HG02970 (cell line): ENCODE data around the gene RTN4R.
"Not testable (repeated sequence)": the region's sequence is repeated elsewhere in the genome, so short reads cannot be mapped to it uniquely, and the experiment has no call there.

Experiments used
- ATAC-seq: cut with Tn5 transposase; IDR thresholded peaks from one replicate; pipeline ENCODE4 v1.9.1; 2021; ENCODE audit warnings: mild to moderate bottlenecking, moderate library complexity, moderate number of reproducible peaks; ENCODE audit not compliant: unreplicated experiment, low FRiP score

RTN4R gene

DNA sequence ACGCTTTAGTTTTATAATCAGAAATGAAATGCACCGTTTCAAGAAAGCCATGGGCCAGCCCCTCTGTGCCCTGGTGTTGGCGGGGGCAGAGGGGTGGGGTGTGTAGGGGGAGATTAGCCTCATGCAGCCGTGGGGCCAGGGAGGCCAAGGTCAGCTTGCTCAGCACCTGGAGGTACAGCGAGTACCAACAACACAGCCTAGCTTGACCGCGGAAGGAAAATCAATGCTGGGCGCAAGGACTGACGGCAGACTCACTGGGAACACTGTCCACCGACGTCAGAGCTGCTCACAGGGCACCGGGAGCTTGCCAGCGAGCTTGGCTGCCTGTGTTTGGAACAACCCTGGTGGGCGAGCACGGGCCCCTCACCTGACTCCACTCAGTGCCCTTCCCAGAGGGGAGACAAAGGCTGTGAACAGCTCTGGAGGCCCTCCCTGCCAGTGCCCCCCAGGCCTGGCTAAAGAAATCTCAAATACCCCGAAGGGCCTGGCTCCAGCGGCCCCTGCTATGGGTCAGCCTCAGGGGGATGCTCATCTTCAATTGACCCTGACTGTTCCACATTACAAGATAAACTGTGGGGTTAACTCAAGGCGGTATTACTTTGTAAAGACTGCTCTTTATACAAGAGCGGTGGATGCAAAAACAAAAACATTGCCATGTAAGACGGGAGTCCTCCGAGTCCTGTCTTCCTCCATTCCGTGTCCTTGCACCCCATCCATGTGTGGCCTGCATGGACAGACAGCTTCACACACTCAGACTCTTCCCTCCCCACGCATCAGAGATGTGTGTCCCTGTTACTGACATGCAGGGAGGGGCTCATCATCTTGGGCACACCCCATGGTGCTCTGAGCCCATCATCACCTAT is 21.3 kb upstream of the RTN4R start:
- not testable (repeated sequence) for ATAC-seq

DNA sequence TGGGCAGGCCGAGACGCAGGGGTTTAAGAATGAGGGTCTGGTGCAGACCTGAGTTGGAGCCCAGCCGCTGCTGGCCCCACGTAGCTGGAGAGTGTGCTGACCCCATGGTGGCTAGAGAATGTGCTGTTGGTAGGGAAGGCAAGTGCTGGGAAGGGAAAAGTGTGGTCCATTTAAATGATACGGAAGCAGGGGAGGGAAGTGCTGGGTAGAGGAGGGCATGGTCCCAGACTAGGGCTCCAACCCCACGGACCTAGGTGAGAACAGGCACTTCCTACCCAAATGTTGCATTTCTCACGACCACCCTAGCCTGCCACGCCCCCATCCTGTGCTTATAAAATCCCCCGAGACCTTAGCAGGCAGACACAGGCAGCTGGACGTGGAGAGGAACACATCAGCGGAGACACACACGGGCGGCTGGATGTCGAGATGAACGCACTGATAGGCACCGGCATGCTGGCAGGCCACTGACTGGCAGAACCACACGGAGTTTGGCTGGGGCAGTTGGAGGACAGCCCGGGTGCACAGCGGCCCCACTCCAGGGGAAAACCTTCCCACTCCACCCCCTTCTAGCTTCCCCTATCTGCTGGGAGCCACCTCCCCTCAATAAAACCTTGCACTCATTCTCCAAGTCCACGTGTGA is 18.8 kb upstream of the RTN4R start:
- not testable (repeated sequence) for ATAC-seq

- not testable (repeated sequence) for ATAC-seq
These were observed 18.2 kb upstream of the RTN4R start for GRCh38 chr22:20286312-20286660.

DNA sequence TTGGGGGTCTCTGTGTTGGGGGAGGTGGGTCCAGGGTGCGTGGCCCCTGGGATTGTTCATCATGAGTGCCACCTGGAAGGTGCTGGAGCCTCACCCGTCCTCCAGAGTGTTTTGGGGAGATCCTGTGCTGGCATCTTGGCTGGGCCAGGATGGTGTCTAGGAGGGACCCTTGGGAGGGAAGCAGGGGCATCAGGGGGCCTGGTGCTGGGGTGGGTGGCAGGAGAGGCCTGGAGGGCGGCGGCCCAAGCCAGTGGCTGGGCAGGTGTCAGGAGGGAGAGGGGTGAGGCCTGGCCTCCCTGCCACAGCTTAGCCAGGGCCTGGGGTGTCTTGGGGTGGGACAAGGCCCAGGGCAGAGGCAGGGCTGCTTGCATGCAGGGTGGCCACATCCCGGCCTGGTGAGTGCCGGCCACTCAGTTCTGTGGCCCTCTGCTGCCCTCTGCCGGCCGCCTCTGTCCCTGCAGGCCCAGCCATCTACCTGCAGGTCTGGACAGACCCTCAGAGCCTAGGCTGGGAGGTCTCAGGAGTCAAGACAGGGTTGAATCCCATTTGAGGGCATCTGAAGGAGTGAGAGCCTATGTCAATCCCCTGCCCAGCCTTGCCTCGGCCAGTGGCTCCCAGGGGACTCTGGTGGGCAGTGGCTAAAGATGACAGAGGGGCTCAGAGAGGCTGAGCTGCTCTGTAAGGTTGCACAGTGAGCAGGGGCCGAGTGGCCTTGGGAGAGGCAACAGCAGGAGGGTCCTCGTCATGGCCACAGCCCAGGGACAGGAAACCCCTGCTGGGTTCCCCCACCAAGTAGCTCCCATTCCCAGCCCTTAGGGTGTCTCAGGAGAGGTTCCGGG is 17.6 kb upstream of the RTN4R start:
- not testable (repeated sequence) for ATAC-seq

DNA sequence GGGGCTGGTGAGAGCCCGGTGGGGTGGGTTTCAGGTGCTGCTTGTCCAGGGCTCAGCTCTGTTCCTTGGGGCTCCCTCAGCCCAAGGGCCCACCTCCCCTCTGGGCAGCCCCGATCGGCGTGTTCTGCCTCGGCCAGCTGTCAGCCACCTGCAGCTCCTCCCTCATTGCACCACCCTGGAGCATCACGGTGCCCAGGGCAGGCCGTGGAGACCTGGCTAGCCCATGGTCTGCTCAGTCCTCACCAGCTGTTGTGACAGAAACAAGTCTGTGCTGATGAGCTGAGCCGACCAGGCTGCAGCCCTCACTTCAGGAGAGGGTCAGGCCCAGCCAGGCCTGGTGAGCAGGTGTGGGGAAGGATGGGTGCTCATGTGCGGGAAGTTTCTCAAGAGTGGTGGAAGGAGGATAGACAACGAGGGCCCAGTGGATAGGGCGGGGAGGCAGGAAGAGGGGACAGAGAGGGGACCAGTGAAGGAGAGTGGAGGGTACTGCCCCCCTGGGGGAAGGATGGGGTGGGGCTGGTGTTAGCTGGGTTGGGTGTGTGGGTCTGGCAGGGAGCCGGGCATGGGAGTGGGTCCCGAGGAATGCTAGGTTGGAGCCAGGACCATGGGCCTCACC is 16.5 kb upstream of the RTN4R start:
- ATAC-seq: no peak

- ATAC-seq: no peak
These were observed 15.6 kb upstream of the RTN4R start for GRCh38 chr22:20283674-20284066.

- no peak for ATAC-seq
These were observed 15.0 kb upstream of the RTN4R start for GRCh38 chr22:20282901-20283673.

DNA sequence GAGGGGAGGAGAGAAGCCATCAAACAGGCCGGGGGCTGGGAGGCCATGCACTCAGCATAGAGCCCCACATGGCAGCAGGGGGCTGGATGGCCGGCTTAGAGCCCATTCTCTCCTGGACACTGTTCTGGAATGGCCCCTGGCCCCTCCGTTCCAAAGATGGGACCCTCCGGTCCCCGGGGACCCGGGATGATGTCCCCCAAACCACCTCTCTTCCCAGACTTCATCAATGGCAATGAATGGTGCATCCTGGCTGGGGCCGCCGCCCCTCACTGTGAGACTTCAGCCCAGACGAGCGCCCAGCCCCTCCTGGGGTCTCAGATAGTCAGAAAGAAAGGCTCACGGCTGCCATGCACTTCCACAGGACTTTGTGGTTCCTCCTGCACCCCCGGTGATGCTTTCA is 13.8 kb upstream of the RTN4R start:
- ATAC-seq: no peak

- not testable (repeated sequence) for ATAC-seq
These were observed 13.4 kb upstream of the RTN4R start for GRCh38 chr22:20281473-20281872.

DNA sequence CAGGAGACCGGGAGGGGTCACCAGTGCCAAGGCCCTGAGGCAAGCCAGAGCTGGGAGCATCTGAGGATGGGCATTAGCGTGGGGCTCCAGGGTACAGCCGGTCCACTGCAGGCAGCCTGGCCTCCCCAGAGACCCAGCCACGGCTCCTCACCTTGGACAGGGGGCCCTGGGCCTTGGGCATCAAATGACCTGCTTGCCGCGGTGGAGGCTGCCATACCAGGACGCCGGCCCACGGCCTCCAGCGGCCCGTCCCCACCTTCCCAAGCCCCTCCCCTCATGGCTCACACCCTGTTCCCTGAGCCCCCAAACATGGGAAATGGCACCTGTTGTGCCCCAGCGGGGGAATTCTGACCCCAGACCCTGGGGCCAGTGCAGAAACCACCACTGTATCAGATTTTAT is 12.7 kb upstream of the RTN4R start:
- no peak for ATAC-seq

DNA sequence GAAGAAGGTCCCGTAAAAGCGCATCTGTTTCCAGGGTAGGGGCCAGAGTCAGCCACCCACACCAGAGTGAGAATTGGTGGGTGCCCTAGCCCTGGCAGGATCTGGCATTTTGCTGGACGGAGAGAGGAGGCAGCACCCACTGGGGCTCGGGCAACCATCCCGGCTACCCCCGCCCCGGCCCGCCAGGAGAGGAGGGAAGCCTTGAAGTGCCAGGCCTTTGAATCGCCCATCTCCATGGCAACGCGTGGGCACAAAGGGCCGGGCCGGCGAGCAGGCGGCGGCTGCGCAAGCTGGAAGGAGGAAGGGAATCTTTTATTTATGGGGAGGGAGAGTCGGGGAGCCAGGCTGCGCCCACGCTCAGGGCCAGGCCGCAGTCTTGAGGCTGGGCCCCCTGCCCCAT is 12.0 kb upstream of the RTN4R start:
- not testable (repeated sequence) for ATAC-seq

DNA sequence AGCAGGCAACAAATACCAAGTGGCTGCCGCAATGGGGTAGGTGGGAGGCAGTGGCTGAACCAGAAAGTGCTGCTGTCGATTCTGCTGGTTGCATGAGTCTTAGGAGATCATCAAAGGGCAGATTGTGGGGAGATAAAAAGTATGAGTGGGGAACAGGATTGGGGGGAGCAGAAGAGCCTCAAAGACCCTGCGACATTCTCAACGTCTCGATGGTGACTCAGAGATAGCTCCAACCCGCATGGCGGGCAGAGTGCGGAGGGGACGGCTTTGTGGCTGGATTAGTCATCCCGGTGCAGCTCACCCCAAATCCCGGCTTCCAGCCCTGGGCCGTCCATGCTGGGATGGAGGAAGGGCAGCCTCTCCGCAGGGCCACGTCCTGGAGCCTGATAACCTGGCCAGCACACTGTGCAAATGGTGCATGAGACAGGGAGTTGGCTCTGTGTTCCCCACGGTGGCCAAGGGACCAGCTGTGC is 11.6 kb upstream of the RTN4R start:
- no peak for ATAC-seq

DNA sequence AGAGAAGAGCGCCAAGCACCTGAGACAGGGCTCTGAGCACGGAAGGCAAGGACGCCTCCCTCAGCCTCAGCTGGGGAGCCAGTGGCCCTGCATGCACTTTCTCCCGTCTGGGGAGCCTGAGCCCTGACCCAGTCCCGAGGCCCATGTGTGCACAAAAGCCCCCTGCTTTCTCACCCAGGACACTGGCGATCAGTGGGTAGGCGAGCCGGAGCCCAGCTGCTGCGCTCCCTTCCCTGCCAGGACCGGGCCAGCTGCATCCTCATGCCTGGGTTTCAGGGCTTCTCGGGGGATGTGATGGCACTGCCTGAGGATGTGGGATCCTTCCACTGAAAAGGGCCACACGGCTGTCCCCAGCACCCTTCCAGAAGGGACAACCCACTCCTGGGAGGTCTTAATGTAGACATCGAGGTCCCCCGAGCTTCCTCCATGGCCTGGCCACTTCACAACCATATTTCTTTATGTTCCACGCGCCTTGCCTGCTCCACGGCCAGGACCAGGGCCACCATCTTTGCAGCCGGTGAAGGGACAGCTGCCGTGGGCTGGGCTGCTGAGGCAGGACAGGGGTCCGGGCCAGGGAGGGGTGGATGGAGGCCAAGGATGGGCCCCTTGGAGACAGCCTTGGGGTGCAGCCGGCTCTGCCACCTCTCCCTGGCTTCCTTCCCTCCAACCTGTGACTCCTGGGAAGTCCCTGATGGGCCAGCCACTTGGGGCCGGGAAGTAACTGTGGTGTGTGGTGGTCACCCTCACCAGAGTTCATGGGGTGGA is 10.8 kb upstream of the RTN4R start:
- ATAC-seq: not testable (repeated sequence)

DNA sequence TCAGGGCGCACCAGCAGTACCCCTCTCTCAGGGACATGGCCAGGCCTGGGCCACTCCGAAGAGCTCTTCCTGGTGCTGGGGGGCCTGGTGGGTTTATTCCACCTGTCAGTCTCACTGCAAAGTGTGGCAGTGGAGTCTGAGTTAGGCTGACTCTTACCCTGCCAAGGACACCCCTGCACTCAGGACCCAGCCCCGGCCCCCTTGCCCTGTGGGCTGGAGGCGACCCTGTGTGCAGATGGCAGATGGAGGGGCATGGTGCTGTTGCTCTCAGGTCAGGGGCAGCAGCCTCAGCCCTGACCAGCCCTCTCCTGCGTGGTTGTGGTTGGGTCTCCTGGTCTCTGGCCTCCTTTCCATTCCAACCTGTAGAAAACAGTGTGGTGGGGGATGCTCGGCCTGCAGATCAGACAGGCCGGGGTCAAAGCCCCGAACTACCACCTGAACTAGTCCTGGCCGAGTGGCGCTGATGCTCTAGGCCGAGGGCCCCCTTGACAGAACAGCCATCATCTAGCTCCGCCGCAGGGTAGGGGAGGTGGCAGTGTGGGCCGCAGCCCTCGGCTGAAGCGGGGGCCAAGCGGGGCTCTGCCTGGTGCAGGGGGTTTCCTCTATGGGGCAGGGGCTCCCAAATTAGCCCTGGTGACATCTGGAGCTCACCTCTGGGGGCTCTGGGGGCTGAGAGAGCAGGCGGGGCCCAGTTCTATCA is 10.0 kb upstream of the RTN4R start:
- ATAC-seq: not testable (repeated sequence)

DNA sequence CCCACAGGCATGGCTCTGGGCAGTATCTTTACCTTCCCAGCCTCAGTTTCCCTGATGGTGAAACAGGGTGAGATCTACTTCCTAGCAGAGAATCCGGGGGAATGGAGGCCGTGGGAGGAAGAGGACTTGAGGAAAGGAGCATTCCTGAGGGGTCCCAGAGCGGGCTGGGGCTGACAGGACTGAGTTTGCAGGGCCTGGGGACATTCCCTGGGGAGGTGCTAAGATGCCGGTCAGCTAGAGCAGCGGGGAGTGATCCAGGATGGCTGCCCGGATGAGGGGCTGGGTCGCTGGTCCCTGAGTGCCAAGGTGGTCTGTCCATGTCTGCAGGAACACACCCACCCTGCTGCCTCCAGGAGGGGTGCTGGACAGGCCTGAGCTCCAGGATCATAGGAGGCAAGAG is 8.3 kb upstream of the RTN4R start:
- ATAC-seq: no peak

DNA sequence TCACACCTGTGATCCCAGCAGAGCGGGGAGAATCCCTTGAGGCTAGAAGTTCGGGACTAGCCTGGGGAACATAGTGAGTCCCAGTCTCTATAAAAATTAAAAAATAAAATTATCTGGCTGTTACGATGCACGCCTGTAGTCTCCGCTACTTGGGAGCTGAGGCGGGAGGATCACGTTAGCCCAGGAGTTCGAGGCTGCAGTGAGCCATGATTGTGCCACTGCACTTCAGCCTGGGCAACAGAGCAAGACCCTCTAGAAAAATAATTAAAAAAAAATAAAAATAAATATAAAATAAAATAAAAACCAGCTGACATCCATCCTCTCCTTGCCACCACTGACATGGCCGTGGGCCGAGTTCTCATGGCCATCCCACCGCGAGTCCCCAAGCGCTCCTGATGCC is 7.7 kb upstream of the RTN4R start:
- ATAC-seq: no peak

DNA sequence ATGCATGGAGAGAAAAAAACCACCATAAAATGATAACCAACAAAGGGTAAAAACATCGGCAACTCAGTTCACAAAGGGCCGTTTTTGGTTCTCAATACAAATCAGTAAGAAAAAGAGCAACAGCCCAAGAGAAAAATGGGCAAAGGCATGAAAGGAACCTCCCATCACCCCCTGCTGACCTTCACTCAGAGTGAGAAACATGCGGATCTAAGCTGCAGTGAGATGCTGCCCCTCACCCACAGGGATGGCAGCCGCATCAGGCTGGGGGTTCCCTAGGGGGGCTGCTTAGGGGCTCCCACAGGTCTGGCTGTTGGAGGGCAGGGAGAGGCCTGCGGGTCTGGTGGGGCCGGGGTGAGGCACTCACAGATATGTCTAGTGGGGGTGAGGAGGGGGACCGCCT is 7.2 kb upstream of the RTN4R start:
- ATAC-seq: not testable (repeated sequence)

- not testable (repeated sequence) for ATAC-seq
These were observed 6.3 kb upstream of the RTN4R start for GRCh38 chr22:20274374-20274773.
